ENCODE measurements around the gene PHACTR2.
A peak's percentile ranks its signal among the peaks of the same experiment; 100 is the strongest.
"Not testable (repeated sequence)": the region's sequence is repeated elsewhere in the genome, so short reads cannot be mapped to it uniquely, and the experiment has no call there.

The PHACTR2 gene

GRCh38 chr6:143699430-143699825 is 21.7 kb downstream of the PHACTR2 start:
- DNase-seq = no peak

- DNase-seq = peak in 1 of 2 experiments; percentile 3
These were observed 23.1 kb downstream of the PHACTR2 start for GRCh38 chr6:143700684-143701348.

- DNase-seq = no peak
These were observed 23.8 kb downstream of the PHACTR2 start for GRCh38 chr6:143701349-143702234.

GRCh38 chr6:143705569-143705968 is 27.8 kb downstream of the PHACTR2 start:
- DNase-seq = no peak

- DNase-seq = no peak
These were observed 29.9 kb downstream of the PHACTR2 start for GRCh38 chr6:143707697-143708096.

- no peak for DNase-seq
These were observed 31.1 kb downstream of the PHACTR2 start for GRCh38 chr6:143708889-143709288.

GRCh38 chr6:143711714-143712113 is 33.9 kb downstream of the PHACTR2 start:
- no peak for DNase-seq

GRCh38 chr6:143718472-143718871 is 40.7 kb downstream of the PHACTR2 start:
- DNase-seq = no peak

- DNase-seq = no peak
These were observed 43.9 kb downstream of the PHACTR2 start for GRCh38 chr6:143721642-143722041.

GRCh38 chr6:143724876-143725275 is 47.1 kb downstream of the PHACTR2 start:
- DNase-seq = no peak

- DNase-seq = no peak
These were observed 48.4 kb downstream of the PHACTR2 start for GRCh38 chr6:143726015-143726647.

- no peak for DNase-seq
These were observed 49.3 kb downstream of the PHACTR2 start for GRCh38 chr6:143727035-143727434.

- no peak for DNase-seq
These were observed 54.0 kb downstream of the PHACTR2 start for GRCh38 chr6:143731789-143732188.

GRCh38 chr6:143732536-143732935 is 54.8 kb downstream of the PHACTR2 start:
- no peak for DNase-seq

- DNase-seq = no peak
These were observed 55.7 kb downstream of the PHACTR2 start for GRCh38 chr6:143733510-143733909.

- DNase-seq = no peak
These were observed 56.9 kb downstream of the PHACTR2 start for GRCh38 chr6:143734641-143735063.

GRCh38 chr6:143738072-143738690 is 60.4 kb downstream of the PHACTR2 start:
- DNase-seq = not testable (repeated sequence)

- no peak for DNase-seq
These were observed 61.6 kb downstream of the PHACTR2 start for GRCh38 chr6:143739341-143739851.

GRCh38 chr6:143740213-143740612 is 62.4 kb downstream of the PHACTR2 start:
- no peak for DNase-seq

GRCh38 chr6:143741480-143741879 is 63.7 kb downstream of the PHACTR2 start:
- DNase-seq = no peak

GRCh38 chr6:143742070-143742954 is 64.5 kb downstream of the PHACTR2 start:
- DNase-seq = no peak

GRCh38 chr6:143742955-143743255 is 65.1 kb downstream of the PHACTR2 start:
- DNase-seq = no peak
